PFSK-1 (cell line): ENCODE measurements around the gene SH2D1A.

Experiments
- FOXP2 ChIP-seq: optimal IDR thresholded peaks from 2 replicates; pipeline ENCODE3; 2011; ENCODE audit warnings: borderline replicate concordance, control low read depth, inconsistent platforms; ENCODE audit not compliant: insufficient read depth; ENCODE audit errors: extremely low read length, extremely low read depth
- POLR2AphosphoS5 ChIP-seq: IDR thresholded peaks from 2 replicates; pipeline ENCODE4 v1.6.1; 2012; ENCODE audit warnings: low read depth, mild to moderate bottlenecking, control low read depth, low read length, moderate library complexity
- SIN3A ChIP-seq: IDR thresholded peaks from 2 replicates; pipeline ENCODE4 v1.6.1; 2012; ENCODE audit warnings: mild to moderate bottlenecking, low read length, moderate library complexity, borderline replicate concordance; ENCODE audit not compliant: insufficient read depth
- TAF1 ChIP-seq: IDR thresholded peaks from 2 replicates; pipeline ENCODE4 v1.6.1; 2012; ENCODE audit warnings: low read length, control low read depth, borderline replicate concordance; ENCODE audit not compliant: insufficient read depth
- TF ChIP-seq, protein P1 (sequence below), 2 experiments: IDR thresholded peaks; 2 replicates each; pipeline versions ENCODE4 v1.6.1 to v1.8.0; 2011 to 2012; ENCODE audit warnings: low read depth in 2 of 2, low read length in 2 of 2, control low read depth in 1 of 2, inconsistent platforms in 1 of 2, mild to moderate bottlenecking in 1 of 2, moderate library complexity in 1 of 2; ENCODE audit not compliant: insufficient read depth in 1 of 2

The SH2D1A gene

DNA sequence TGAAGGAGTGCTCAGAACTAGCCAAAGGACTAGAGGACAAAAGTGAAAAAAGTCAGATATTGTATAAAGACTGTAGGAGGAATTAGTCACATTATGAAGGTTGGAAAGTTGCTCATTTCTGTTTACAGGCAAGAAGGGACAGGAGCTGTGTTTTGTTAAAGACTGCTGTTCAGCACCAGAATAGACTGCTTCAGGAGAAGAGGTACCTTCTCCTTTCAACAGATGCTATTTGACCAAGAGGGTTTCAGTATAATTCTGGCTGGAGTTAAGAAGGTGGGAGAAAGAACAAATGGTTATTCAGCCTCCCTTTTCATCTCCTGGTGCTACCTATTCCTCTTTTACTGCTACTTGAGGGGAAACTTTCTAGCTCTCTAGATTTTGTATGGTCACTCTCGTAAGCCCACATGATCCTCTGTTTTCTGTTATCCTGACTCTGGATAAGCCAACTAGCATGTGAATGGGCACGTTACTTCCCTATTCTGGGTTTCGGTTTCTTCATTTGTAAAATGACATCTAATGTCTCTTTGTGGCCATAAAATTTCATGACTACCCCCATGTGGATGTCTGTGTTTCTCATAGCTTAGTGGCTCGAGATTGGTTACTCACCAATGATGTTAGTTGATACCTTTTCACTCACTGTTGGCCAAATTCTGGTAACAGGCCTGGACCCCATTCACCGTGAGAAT, 68.9 kb downstream of the SH2D1A start:
- no peak for TF ChIP-seq POLR2AphosphoS5
- TF ChIP-seq TAF1, result no peak
- TF ChIP-seq SIN3A, result no peak
- TF ChIP-seq, protein P1, sequence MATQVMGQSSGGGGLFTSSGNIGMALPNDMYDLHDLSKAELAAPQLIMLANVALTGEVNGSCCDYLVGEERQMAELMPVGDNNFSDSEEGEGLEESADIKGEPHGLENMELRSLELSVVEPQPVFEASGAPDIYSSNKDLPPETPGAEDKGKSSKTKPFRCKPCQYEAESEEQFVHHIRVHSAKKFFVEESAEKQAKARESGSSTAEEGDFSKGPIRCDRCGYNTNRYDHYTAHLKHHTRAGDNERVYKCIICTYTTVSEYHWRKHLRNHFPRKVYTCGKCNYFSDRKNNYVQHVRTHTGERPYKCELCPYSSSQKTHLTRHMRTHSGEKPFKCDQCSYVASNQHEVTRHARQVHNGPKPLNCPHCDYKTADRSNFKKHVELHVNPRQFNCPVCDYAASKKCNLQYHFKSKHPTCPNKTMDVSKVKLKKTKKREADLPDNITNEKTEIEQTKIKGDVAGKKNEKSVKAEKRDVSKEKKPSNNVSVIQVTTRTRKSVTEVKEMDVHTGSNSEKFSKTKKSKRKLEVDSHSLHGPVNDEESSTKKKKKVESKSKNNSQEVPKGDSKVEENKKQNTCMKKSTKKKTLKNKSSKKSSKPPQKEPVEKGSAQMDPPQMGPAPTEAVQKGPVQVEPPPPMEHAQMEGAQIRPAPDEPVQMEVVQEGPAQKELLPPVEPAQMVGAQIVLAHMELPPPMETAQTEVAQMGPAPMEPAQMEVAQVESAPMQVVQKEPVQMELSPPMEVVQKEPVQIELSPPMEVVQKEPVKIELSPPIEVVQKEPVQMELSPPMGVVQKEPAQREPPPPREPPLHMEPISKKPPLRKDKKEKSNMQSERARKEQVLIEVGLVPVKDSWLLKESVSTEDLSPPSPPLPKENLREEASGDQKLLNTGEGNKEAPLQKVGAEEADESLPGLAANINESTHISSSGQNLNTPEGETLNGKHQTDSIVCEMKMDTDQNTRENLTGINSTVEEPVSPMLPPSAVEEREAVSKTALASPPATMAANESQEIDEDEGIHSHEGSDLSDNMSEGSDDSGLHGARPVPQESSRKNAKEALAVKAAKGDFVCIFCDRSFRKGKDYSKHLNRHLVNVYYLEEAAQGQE (IDR thresholded peaks at IDR 0.05; ENCODE audit: insufficient read depth in 1 of 2, low read depth in 2 of 2, low read length in 2 of 2), result no peak
- no peak for TF ChIP-seq FOXP2

DNA sequence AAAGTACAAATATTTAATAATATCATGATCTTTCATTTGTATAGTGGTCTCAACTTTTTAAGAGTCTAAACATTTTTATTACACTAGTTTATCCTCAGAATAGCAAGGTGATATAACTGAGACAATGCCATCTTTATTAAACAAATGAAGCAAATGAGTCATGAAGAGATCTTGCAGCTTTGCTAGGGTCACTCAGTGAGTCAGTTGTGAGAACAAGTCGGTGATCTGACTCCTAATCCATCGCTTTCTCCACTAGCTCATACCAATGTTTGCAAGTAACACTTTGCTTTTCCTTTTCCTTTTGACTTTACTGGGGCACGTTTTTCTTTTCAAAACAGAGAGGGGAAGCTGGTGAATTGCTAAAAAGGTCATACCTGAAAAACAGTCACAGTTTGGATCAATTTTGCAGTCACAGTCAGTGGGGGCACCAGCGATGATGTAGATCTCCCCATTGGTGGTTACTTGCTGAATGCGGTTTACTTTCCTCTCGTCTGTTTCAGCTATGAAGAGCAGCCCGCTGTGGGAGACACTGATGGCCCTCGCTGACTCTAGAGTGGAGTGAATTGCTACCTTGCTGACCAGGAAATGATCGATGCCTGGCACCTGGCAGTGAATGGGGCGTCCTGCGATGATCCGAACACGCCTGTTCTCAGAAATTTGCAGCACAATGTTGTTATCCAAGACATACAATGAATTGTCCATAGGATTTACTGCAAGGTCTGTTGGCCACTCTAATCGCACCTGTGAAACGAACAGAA, 75.7 kb downstream of the SH2D1A start:
- TF ChIP-seq POLR2AphosphoS5 (no peak), FOXP2 (no peak), SIN3A (no peak), TAF1 (no peak)
- TF ChIP-seq, protein P1 (IDR thresholded peaks at IDR 0.05; ENCODE audit: insufficient read depth in 1 of 2, low read depth in 2 of 2, low read length in 2 of 2), result no peak
